DOHH2 (cell line): Measurements from ENCODE around the gene VWA5A.

Source experiments
- CTCF ChIP-seq: fragments of 200-600 bp; sonication (generic); IDR thresholded peaks from one replicate; pipeline ENCODE4 v1.5.1; 2014; ENCODE audit warnings: antibody characterized with exemption, mild to moderate bottlenecking, low read depth, low read length; ENCODE audit not compliant: poor library complexity, severe bottlenecking
- EZH2phosphoT487 ChIP-seq: fragments of 200-600 bp; sonication (generic); IDR thresholded peaks from 2 replicates; pipeline ENCODE4 v1.6.1; 2017; ENCODE audit warnings: borderline replicate concordance, mild to moderate bottlenecking, antibody characterized with exemption, low read length, moderate library complexity, mixed read lengths

DNA sequence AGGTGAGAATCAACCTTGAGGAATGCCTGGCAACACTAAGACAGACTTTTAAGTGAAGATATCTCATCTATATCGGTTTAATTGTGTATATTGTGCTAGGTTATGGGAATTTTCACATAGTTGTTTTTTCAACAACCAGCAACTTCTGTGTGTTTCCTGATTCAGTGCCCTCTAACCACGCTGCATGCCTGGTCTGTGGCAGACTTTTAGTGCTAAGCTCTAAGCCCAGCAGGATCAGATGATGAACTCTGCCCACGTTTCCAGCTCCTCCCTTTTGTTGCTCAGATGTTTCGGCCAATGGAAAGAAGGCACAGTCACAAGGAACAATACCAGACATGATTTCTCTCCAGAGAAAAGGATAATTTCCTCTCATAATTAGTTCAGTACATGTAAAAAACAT is 1.4 kb upstream of the VWA5A start:
- TF ChIP-seq CTCF (no peak), EZH2phosphoT487 (no peak)
